ENCODE results near the gene C2CD3.

DNA sequence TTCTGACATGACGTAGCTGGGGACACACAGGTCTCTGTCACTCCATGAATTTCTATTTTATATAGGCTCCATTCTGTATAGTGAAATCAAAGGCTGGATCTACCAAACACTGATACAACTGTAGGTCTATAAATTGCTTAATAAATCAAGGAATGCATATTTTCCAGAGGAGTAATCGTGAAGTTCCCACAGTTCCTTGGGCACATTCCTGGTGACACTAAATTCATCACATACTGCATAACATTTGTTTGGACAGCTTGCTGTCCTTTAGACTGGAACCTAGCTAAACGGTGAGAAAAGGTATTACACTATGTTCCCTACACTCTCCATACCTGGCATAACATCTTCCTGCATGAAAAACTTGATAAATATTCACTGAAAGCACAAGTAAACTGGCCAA is 120.3 kb downstream of the C2CD3 start:
- TF ChIP-seq EP300 (IDR thresholded peaks at IDR 0.05; ENCODE audit: borderline replicate concordance in 1 of 2, control insufficient read depth in 1 of 2, low read depth in 2 of 2, low read length in 2 of 2): no peak
- no peak for TF ChIP-seq NR2C2 (IDR thresholded peaks at IDR 0.05; ENCODE audit: borderline replicate concordance, control insufficient read depth, insufficient read length, low read depth)
- no peak for TF ChIP-seq ZZZ3 (IDR thresholded peaks at IDR 0.05; ENCODE audit: control insufficient read depth, insufficient read length, low read depth)
- no peak for TF ChIP-seq ZNF24 (IDR thresholded peaks at IDR 0.05)
- TF ChIP-seq FOXK2 (IDR thresholded peaks at IDR 0.05): no peak
- TF ChIP-seq, protein P1, sequence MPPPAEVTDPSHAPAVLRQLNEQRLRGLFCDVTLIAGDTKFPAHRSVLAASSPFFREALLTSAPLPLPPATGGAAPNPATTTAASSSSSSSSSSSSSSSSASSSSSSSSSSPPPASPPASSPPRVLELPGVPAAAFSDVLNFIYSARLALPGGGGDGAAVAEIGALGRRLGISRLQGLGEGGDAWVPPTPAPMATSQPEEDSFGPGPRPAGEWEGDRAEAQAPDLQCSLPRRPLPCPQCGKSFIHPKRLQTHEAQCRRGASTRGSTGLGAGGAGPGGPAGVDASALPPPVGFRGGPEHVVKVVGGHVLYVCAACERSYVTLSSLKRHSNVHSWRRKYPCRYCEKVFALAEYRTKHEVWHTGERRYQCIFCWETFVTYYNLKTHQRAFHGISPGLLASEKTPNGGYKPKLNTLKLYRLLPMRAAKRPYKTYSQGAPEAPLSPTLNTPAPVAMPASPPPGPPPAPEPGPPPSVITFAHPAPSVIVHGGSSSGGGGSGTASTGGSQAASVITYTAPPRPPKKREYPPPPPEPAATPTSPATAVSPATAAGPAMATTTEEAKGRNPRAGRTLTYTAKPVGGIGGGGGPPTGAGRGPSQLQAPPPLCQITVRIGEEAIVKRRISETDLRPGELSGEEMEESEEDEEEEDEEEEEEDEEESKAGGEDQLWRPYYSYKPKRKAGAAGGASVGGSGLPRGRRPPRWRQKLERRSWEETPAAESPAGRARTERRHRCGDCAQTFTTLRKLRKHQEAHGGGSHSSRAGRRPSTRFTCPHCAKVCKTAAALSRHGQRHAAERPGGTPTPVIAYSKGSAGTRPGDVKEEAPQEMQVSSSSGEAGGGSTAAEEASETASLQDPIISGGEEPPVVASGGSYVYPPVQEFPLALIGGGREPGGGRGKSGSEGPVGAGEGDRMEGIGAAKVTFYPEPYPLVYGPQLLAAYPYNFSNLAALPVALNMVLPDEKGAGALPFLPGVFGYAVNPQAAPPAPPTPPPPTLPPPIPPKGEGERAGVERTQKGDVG (CRISPR knock-in tag; IDR thresholded peaks at IDR 0.05): no peak
- TF ChIP-seq CHD2 (IDR thresholded peaks at IDR 0.05; ENCODE audit: borderline replicate concordance, low read depth, low read length): no peak
- no peak for TF ChIP-seq TAF1 (IDR thresholded peaks at IDR 0.05; ENCODE audit: borderline replicate concordance, low read depth, low read length)
- TF ChIP-seq, protein P2, sequence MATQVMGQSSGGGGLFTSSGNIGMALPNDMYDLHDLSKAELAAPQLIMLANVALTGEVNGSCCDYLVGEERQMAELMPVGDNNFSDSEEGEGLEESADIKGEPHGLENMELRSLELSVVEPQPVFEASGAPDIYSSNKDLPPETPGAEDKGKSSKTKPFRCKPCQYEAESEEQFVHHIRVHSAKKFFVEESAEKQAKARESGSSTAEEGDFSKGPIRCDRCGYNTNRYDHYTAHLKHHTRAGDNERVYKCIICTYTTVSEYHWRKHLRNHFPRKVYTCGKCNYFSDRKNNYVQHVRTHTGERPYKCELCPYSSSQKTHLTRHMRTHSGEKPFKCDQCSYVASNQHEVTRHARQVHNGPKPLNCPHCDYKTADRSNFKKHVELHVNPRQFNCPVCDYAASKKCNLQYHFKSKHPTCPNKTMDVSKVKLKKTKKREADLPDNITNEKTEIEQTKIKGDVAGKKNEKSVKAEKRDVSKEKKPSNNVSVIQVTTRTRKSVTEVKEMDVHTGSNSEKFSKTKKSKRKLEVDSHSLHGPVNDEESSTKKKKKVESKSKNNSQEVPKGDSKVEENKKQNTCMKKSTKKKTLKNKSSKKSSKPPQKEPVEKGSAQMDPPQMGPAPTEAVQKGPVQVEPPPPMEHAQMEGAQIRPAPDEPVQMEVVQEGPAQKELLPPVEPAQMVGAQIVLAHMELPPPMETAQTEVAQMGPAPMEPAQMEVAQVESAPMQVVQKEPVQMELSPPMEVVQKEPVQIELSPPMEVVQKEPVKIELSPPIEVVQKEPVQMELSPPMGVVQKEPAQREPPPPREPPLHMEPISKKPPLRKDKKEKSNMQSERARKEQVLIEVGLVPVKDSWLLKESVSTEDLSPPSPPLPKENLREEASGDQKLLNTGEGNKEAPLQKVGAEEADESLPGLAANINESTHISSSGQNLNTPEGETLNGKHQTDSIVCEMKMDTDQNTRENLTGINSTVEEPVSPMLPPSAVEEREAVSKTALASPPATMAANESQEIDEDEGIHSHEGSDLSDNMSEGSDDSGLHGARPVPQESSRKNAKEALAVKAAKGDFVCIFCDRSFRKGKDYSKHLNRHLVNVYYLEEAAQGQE (IDR thresholded peaks at IDR 0.05; ENCODE audit: low read depth, low read length): no peak
- TF ChIP-seq SUPT20H (IDR thresholded peaks at IDR 0.05; ENCODE audit: borderline replicate concordance, control insufficient read depth, low read depth, low read length): no peak
- TF ChIP-seq, protein P3, sequence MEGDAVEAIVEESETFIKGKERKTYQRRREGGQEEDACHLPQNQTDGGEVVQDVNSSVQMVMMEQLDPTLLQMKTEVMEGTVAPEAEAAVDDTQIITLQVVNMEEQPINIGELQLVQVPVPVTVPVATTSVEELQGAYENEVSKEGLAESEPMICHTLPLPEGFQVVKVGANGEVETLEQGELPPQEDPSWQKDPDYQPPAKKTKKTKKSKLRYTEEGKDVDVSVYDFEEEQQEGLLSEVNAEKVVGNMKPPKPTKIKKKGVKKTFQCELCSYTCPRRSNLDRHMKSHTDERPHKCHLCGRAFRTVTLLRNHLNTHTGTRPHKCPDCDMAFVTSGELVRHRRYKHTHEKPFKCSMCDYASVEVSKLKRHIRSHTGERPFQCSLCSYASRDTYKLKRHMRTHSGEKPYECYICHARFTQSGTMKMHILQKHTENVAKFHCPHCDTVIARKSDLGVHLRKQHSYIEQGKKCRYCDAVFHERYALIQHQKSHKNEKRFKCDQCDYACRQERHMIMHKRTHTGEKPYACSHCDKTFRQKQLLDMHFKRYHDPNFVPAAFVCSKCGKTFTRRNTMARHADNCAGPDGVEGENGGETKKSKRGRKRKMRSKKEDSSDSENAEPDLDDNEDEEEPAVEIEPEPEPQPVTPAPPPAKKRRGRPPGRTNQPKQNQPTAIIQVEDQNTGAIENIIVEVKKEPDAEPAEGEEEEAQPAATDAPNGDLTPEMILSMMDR (IDR thresholded peaks at IDR 0.05 in 2 of 3, conservative IDR thresholded peaks at IDR 0.05 in 1 of 3; ENCODE audit: control insufficient read depth in 2 of 3, extremely low read depth in 1 of 3, insufficient read depth in 1 of 3, low read depth in 3 of 3, low read length in 3 of 3): no peak
- no peak for TF ChIP-seq EZH2 (IDR thresholded peaks at IDR 0.05; ENCODE audit: borderline replicate concordance, control insufficient read depth, low read depth, low read length)
